ENCODE measurements around the gene STAP2. TPM values are rescaled to one million over a fixed set of nuclear protein-coding genes. Genes with fewer than 3 reads are reported as not detected.

The STAP2 gene
- total and polyA plus RNA-seq, 10 of the 15 experiments (the other 5 are each of a cell fraction or from before 2014, with no cell fraction given): 0.84 to 22.4 (median 15.2) TPM

DNA sequence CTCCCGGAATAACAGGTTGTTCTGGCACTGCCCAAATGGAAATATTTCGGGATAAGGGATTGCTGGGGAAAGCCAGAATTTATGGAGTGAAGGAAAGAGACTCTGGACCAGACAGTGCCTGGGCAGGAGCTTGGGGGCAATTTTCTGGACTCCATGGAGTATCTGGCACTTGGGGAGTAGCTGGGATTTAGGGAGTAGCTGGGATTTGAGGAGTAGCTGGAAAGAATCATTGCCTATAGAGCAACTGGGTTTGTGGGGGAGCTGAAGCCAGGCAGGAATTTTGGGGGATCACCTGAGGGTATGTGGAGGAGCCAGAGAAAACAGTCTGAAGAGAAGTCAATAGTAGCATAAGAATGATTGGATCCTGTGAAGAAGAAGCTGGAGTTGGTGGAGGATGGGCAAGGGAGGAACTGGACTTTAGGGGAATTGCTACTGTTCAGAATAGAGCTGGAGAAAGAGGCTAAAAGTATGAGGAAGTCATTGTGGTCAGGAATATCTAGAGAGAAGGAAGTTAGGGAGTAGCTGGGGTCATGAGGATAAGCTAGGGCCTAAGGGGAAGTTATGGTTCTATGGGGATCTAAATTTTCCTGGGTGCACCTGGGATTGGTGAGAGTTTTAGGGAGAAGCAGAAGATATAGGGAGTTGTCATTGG, 19.4 kb downstream of the STAP2 start (continued):
- TF ChIP-seq NKRF (conservative IDR thresholded peaks at IDR 0.05): no peak

DNA sequence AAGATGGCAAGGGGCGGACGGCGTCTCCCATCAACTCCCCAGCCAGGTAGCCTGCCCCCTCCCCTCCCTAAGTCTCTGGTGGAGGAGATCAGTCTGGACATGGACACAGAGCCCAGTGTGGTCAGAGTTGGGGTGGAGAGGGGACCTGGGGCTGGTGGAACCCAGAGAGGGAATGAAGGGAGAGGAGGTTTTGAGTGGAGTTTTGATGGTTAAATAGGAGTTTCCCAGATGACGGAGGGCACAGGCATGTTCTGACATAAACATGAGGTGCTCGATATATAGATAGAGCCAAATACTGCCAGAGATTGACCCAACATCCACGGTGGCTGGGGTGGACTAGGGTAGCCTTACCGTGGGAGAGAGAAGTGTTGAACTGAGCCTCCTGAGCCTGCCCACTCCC, 20.2 kb downstream of the STAP2 start:
- CTCF ChIA-PET: no interaction called here
- RAD21 ChIA-PET (ENCODE audit: unreplicated experiment): no interaction called here
- no peaks in the 10 kb centered on the region for H4K20me1 ChIP-seq (ENCODE audit: control insufficient read depth, insufficient read depth)
- no peak for TF ChIP-seq EZH2 (IDR thresholded peaks at IDR 0.05; ENCODE audit: borderline replicate concordance, control insufficient read depth, low read depth, low read length)
- TF ChIP-seq, protein P1, sequence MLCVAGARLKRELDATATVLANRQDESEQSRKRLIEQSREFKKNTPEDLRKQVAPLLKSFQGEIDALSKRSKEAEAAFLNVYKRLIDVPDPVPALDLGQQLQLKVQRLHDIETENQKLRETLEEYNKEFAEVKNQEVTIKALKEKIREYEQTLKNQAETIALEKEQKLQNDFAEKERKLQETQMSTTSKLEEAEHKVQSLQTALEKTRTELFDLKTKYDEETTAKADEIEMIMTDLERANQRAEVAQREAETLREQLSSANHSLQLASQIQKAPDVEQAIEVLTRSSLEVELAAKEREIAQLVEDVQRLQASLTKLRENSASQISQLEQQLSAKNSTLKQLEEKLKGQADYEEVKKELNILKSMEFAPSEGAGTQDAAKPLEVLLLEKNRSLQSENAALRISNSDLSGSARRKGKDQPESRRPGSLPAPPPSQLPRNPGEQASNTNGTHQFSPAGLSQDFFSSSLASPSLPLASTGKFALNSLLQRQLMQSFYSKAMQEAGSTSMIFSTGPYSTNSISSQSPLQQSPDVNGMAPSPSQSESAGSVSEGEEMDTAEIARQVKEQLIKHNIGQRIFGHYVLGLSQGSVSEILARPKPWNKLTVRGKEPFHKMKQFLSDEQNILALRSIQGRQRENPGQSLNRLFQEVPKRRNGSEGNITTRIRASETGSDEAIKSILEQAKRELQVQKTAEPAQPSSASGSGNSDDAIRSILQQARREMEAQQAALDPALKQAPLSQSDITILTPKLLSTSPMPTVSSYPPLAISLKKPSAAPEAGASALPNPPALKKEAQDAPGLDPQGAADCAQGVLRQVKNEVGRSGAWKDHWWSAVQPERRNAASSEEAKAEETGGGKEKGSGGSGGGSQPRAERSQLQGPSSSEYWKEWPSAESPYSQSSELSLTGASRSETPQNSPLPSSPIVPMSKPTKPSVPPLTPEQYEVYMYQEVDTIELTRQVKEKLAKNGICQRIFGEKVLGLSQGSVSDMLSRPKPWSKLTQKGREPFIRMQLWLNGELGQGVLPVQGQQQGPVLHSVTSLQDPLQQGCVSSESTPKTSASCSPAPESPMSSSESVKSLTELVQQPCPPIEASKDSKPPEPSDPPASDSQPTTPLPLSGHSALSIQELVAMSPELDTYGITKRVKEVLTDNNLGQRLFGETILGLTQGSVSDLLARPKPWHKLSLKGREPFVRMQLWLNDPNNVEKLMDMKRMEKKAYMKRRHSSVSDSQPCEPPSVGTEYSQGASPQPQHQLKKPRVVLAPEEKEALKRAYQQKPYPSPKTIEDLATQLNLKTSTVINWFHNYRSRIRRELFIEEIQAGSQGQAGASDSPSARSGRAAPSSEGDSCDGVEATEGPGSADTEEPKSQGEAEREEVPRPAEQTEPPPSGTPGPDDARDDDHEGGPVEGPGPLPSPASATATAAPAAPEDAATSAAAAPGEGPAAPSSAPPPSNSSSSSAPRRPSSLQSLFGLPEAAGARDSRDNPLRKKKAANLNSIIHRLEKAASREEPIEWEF (IDR thresholded peaks at IDR 0.05; ENCODE audit: insufficient replicate concordance, low read depth, low read length): no peak
- TF ChIP-seq RBBP5 (conservative IDR thresholded peaks at IDR 0.05): no peak
- TF ChIP-seq CBX5 (IDR thresholded peaks at IDR 0.05; ENCODE audit: low read depth): no peak
- no peak for TF ChIP-seq NRF1 (conservative IDR thresholded peaks at IDR 0.05; ENCODE audit: low read depth, low read length)
- no peak for TF ChIP-seq IKZF1 (conservative IDR thresholded peaks at IDR 0.05)
- TF ChIP-seq TBL1XR1 (IDR thresholded peaks at IDR 0.05; ENCODE audit: low read depth, low read length): no peak
- no peak for TF ChIP-seq KLF5 (IDR thresholded peaks at IDR 0.05; ENCODE audit: partially characterized antibody)
- TF ChIP-seq ZBED1 (IDR thresholded peaks at IDR 0.05; ENCODE audit: borderline replicate concordance): no peak
- no peak for TF ChIP-seq PAX5 (IDR thresholded peaks at IDR 0.05; ENCODE audit: borderline replicate concordance, low read depth, low read length)
- no peak for TF ChIP-seq POLR2A (IDR thresholded peaks at IDR 0.05; ENCODE audit: low read depth, low read length)
- no peak for TF ChIP-seq RCOR1 (conservative IDR thresholded peaks at IDR 0.05; ENCODE audit: low read depth, low read length)
- no peak for TF ChIP-seq CBFB (IDR thresholded peaks at IDR 0.05; ENCODE audit: low read depth)
- TF ChIP-seq, protein P2, sequence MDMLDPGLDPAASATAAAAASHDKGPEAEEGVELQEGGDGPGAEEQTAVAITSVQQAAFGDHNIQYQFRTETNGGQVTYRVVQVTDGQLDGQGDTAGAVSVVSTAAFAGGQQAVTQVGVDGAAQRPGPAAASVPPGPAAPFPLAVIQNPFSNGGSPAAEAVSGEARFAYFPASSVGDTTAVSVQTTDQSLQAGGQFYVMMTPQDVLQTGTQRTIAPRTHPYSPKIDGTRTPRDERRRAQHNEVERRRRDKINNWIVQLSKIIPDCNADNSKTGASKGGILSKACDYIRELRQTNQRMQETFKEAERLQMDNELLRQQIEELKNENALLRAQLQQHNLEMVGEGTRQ (IDR thresholded peaks at IDR 0.05; ENCODE audit: borderline replicate concordance, low read depth, low read length): no peak
- no peaks in the 10 kb centered on the region for H3K4me1 ChIP-seq (ENCODE audit: control insufficient read depth, insufficient read depth, low read length)
- SMC1A ChIA-PET (ENCODE audit: uncharacterized antibody, unreplicated experiment): interaction anchor here (0.6 kb wide), 2 partner anchors 15 to 1142 kb away, joined by 3 read pairs; no protein-coding TSS in a partner anchor
- POLR2A ChIA-PET: no interaction called here
- FAIRE-seq (no peak), ATAC-seq (no peak), DNase-seq (ENCODE audit: low read depth, low spot score) (no peak)
- H3K79me2 ChIP-seq (ENCODE audit: control insufficient read depth, insufficient read depth, low read length): no peaks in the 10 kb centered on the region
- no peaks in the 10 kb centered on the region for H3K27me3 ChIP-seq (replicated peaks in 1 of 2; ENCODE audit: control insufficient read depth in 2 of 2, insufficient read depth in 2 of 2, low read length in 1 of 2)
- no peak overlapping the region for H2AFZ ChIP-seq (ENCODE audit: control insufficient read depth, low read depth, low read length)
- 87% methylated on average over 7 of the region's 7 CpGs for WGBS (ENCODE audit: insufficient coverage, insufficient replicate concordance, low lambda C conversion rate, missing lambda C conversion rate)
- no peak overlapping the region for H3K9ac ChIP-seq (ENCODE audit: control insufficient read depth, insufficient read depth, low read length)
- in situ Hi-C loops (cut with MboI) (no loop called here), intact Hi-C loops (cut with micrococcal nuclease; ENCODE audit: unreplicated experiment) (no loop called here)
- BruUV-seq (replicated peaks): no TSS peak
- H3K27ac ChIP-seq (ENCODE audit: control insufficient read depth, insufficient read depth): no peak overlapping the region
- no peak overlapping the region for H3K4me2 ChIP-seq (ENCODE audit: control insufficient read depth, insufficient read depth)
- H3K36me3 ChIP-seq (ENCODE audit: control insufficient read depth in 2 of 2, insufficient read depth in 2 of 2, low read length in 1 of 2): no peaks in the 10 kb centered on the region
- H3K9me3 ChIP-seq (replicated peaks; ENCODE audit: control insufficient read depth, insufficient read depth, low read length): no peaks in the 10 kb centered on the region; the same call in 1 of the 3 replicates
- H3K4me3 ChIP-seq: no peak overlapping the region

Data from GM12878 (cell line).